ENCODE results near the gene HNRNPH1.

HNRNPH1 gene

DNA sequence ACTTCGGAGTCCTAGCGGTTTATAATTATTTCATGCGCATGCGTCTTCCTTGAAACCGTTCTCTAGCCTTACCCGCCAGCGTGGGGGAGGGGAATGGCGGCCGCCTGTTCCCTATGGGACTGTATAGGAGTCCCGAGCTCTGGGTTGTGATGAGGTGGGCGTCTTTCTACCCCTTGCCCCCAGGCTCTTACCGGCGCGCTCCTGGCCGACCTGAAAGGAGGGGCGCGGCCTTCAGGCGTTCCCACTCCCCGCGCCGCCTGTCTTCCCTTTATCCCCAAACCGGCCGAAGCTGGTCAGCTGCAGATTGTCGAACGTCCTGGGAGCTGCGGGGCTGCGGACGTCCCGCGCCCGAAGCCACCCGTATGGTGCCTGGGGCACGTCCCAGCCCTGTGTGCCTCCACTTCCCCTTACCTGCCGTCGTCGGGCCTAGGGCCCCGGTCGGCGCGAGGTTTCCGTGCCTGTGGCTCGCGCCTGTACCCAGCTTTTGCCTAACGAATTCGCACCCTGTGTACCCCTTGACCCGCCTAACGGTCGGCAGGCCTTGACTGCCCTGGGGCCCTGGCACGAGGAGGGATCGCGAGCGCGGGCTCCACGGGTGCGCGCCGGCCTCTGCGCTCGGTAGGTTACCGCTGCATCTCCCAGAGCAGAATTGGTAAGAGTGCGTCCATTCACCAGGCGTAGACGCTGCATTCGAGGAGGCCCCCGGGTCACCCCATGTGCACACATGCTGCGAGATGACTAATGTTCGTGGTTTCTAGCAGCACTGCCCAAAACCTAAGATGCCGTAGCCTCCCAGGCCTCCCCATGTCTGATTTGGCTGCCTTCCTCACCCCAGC lies 653 bp upstream of the HNRNPH1 start:
- peaks cover 2% of the 10 kb centered on the region; the same call in 1 of the 2 replicates for H3K36me3 ChIP-seq (ENCODE audit: control insufficient read depth, insufficient read depth, low read length)
- H3K27me3 ChIP-seq (replicated peaks; ENCODE audit: control insufficient read depth, insufficient read depth, low read length), result no peaks in the 10 kb centered on the region
- DNase-seq (ENCODE audit: extremely low read depth, insufficient read length), result no peak
- TF ChIP-seq, protein P1, sequence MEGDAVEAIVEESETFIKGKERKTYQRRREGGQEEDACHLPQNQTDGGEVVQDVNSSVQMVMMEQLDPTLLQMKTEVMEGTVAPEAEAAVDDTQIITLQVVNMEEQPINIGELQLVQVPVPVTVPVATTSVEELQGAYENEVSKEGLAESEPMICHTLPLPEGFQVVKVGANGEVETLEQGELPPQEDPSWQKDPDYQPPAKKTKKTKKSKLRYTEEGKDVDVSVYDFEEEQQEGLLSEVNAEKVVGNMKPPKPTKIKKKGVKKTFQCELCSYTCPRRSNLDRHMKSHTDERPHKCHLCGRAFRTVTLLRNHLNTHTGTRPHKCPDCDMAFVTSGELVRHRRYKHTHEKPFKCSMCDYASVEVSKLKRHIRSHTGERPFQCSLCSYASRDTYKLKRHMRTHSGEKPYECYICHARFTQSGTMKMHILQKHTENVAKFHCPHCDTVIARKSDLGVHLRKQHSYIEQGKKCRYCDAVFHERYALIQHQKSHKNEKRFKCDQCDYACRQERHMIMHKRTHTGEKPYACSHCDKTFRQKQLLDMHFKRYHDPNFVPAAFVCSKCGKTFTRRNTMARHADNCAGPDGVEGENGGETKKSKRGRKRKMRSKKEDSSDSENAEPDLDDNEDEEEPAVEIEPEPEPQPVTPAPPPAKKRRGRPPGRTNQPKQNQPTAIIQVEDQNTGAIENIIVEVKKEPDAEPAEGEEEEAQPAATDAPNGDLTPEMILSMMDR (IDR thresholded peaks at IDR 0.05; ENCODE audit: insufficient read depth, low read length, poor library complexity, severe bottlenecking), result no peak
- peak overlapping the region; percentile 73 for H3K4me3 ChIP-seq (replicated peaks; ENCODE audit: low read depth, low read length)

DNA sequence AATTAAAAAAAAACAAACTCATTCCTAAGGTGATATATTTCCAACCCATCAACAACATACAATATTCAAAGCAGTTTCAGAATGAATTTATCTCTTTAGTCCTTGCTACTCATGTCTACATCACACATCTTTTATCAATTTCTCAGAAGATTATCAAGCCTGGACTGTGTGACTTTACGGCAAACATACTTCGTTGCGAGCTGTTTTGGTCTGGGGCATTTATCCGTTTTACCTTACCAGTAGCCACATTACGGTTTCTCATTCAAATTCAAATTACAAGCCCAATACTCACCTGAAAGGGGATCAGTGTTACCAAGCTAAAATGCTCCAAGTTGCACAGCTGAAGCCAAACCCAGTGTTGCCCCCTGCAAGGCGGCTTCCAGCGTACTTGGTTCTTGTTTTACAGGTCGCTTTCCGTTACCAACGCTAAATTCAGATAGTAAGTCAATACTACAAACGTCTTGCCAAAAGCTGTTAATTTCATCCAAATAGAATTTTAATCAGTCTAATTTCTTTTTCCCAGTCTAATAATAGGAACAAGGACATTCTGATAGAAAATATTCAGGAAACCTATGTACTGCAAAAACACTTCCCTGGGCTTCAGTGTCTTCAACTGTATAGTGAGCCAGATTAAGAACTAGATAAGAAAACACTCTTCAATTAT lies 1.8 kb downstream of the HNRNPH1 start:
- TF ChIP-seq, protein P1 (IDR thresholded peaks at IDR 0.05; ENCODE audit: insufficient read depth, low read length, poor library complexity, severe bottlenecking), result no peak
- Histone ChIP-seq H3K27me3 (replicated peaks; ENCODE audit: control insufficient read depth, insufficient read depth, low read length) (no peaks in the 10 kb centered on the region), H3K4me3 (replicated peaks; ENCODE audit: low read depth, low read length) (peak overlapping the region; percentile 78), H3K36me3 (ENCODE audit: control insufficient read depth, insufficient read depth, low read length) (peaks cover 9% of the 10 kb centered on the region)
- no peak for DNase-seq (ENCODE audit: extremely low read depth, insufficient read length)

DNA sequence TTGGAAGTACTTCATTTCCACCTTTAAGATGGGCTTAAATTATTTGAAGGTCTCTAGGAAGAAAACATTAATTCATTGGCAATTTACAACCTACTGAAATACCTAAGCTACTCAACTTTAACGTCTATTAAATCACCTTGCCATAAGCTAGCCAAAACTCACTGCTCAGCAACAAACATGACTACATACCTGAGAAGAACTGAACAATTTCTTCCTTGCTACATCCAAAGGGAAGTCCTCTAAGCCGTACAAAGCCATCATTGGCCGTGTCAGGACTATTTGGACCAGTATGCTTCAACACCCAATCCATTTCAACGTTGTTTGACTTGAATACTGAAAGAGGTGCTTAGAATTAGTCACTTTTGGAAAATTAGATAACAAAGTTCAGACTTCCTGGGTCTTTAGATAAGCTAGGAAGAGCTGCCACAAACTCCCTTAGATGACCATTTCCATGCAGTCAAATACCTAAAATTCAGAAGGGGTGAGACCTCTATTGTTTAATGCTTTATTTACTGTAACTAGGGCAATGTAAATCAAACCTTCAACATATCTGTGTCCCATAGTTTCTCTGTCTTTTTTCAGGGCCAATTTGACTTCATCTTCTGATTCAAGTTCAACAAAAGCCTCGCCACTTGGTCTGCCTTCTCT lies 2.6 kb downstream of the HNRNPH1 start:
- TF ChIP-seq, protein P1 (IDR thresholded peaks at IDR 0.05; ENCODE audit: insufficient read depth, low read length, poor library complexity, severe bottlenecking), result no peak
- DNase-seq (ENCODE audit: extremely low read depth, insufficient read length), result no peak
- H3K27me3 ChIP-seq (replicated peaks; ENCODE audit: control insufficient read depth, insufficient read depth, low read length), result no peaks in the 10 kb centered on the region
- H3K36me3 ChIP-seq (ENCODE audit: control insufficient read depth, insufficient read depth, low read length), result peaks cover 14% of the 10 kb centered on the region
- peak overlapping the region; percentile 78 for H3K4me3 ChIP-seq (replicated peaks; ENCODE audit: low read depth, low read length)

DNA sequence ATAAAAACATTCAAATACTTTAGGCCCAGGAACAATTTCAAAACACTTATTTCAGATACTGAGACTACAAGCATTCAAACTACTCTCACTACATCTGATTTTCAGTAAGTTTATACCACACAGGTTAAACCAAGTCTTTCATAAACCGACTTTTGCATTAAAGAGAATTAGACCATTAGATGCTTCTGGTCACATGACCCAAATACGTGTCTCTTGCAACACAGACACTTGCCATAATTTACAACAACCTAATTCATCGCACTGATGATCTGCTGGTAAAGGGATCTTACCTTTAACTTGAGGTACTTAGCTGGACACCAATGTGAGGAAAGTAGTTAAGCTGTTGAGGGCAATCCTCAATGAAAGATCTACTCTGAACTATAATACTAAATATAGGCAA lies 3.2 kb downstream of the HNRNPH1 start:
- H3K4me3 ChIP-seq (replicated peaks; ENCODE audit: low read depth, low read length), result peak overlapping the region; percentile 78
- no peaks in the 10 kb centered on the region for H3K27me3 ChIP-seq (replicated peaks; ENCODE audit: control insufficient read depth, insufficient read depth, low read length)
- TF ChIP-seq, protein P1 (IDR thresholded peaks at IDR 0.05; ENCODE audit: insufficient read depth, low read length, poor library complexity, severe bottlenecking), result no peak
- H3K36me3 ChIP-seq (ENCODE audit: control insufficient read depth, insufficient read depth, low read length), result peaks cover 15% of the 10 kb centered on the region
- DNase-seq (ENCODE audit: extremely low read depth, insufficient read length), result no peak

DNA sequence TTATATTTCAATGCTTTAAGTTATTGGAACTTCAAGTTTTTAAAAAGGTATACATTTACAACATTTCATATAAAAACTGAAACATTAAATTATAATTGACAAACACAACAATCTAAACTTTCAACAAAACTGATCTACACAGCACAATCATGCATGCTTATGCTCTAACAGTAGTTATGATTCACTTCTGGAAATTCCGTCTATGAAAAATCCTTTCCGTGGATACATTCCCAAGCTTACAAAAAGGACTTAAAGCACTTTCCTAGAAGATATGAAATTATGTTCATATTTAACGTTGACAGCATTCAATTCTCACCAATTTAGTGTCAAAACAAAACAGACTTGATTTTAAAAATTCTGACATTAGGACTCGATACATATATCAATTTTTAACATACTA lies 3.7 kb downstream of the HNRNPH1 start:
- TF ChIP-seq, protein P1 (IDR thresholded peaks at IDR 0.05; ENCODE audit: insufficient read depth, low read length, poor library complexity, severe bottlenecking), result no peak
- Histone ChIP-seq H3K4me3 (replicated peaks; ENCODE audit: low read depth, low read length) (peak overlapping the region; percentile 78), H3K36me3 (ENCODE audit: control insufficient read depth, insufficient read depth, low read length) (peaks cover 17% of the 10 kb centered on the region), H3K27me3 (replicated peaks; ENCODE audit: control insufficient read depth, insufficient read depth, low read length) (no peaks in the 10 kb centered on the region)
- DNase-seq (ENCODE audit: extremely low read depth, insufficient read length), result no peak
